MV-4-11 (cell line): ENCODE measurements around the gene SYNDIG1L.
"Not testable (repeated sequence)": the region's sequence is repeated elsewhere in the genome, so short reads cannot be mapped to it uniquely, and the experiment has no call there.

ENCODE experiments used
- DNase-seq: peaks from one replicate; lab custom pipeline; 2025; lab: John Stamatoyannopoulos, UW

SYNDIG1L gene

DNA sequence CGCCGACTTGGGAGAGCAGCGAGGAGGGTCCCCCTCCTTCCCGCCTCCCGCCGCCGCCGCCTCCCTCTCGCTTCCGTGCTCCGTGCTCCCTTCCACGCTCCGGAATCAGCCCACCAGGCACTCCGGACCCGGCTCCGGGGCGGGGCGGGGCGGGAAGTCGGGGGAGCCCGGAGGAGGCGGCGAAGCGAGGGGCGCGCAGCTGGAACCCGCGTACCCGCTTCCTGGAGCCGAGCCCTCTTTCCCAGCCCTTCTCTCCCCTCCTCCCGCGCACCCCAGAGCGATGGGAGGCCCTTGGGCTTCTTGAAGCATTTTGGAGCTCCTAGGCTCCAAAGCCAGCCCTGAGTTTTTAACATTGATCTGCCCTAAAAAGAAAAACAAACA, at the start of gene SYNDIG1L:
SYNDIG1L (minus strand) TSS at position 9 of the 381 bp plus-strand sequence. CDS start 16,466 bp downstream, outside the sequence.
- DNase-seq, result no peak

DNA sequence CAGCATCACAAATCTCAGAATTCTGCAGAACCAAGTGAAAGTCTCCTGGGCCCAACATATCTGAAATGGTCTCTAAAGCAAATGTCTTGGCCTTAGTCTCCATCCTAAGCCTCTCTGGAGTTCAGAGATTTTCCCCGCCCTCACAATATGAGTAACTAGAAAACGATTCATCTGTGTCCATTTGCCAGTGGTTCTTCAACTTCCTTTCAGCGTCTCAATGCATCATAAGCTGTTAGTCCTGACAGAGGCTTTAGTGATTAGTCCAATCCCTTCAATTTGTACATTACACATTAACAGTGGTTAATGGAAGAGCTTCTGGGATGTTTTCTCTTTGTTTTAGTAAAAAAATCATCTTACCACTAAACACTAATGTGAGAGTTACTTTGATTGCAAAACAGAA, 49.7 kb upstream of the SYNDIG1L start:
- no peak for DNase-seq

DNA sequence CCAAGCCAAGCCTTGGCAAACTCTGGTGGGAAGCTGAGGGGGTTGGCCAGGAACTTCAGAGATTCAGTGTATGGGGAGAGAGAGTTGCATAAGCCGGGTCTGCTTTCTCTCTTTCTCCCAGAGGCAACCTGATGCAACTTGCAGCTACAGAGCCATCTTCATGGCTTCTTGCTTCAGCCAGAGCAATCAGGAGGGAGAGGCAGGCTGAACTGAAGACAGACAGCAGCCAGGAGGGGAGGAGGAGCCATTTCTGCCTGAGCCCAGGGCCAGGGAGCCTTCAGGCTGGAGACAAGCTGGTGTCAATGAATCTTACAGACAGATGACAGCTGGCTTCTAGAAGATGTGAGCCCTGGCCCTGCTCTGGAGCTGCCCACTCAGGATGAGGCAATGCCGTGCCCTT, 48.4 kb upstream of the SYNDIG1L start:
- DNase-seq, result peak; percentile 2

DNA sequence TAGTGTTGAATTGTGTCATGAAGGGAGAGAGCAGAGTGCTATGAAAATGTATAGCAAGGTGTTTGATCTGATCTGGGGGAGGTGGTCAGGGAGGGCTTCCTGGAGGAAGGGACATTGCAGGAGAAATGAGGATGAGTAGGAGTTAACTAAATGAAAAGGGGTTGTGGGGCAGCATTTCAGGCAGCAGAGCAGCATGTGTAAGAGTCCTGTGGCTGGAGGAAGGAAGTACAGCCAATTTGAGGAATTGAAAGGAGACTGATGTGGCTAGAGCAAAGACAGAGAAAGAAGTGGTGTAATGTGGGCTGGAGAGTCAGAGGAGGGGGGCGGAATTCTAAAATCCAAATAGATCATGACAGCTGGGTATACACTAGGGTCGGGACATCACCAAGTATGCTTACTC, 46.6 kb upstream of the SYNDIG1L start:
- DNase-seq, result peak; percentile 65

DNA sequence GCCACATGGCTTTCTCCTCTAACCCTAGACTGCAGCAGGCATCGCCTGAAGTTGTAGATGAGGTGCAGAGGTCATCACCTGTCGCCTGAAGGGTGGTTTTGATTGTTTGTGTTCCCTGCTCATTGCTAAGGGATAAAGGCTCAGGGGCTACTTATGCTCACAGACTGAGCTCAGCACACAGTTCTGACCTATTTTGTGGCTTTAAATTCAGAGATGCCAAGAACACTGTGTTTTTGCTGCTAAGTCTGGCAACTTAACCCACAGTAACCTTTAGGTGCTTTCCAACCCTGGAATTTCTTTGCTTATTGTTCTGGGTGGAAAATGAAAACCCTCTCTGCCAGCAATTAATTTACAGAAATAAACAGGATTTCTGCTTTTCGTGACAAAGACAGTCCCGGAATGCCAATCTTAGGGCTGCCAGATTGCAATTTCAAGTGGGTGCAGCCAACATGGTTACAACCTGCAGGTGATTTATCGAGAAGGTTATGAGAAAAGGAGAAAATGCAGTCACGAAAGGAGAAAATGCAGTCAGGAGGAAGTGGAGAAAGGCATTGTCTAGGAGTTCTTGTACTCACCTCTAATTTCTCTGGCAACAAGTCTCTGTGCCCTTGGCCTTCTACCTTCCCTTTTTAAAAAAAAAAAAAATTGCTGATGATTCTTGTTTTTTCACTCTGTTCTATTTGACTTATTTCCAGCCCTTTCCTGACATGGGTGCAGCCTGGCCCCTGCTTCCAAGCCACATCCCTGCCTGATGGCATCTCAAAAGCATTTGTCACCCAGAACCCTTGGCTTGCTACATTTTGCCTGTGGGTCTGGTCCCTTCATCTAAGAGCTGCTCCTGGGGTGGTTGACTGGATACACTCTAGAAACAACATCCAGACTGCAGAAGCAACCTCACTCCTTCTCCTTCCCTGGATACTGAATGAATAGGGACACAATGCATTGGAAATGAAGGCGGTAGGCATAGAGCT, 43.8 kb upstream of the SYNDIG1L start:
- DNase-seq, result no peak

DNA sequence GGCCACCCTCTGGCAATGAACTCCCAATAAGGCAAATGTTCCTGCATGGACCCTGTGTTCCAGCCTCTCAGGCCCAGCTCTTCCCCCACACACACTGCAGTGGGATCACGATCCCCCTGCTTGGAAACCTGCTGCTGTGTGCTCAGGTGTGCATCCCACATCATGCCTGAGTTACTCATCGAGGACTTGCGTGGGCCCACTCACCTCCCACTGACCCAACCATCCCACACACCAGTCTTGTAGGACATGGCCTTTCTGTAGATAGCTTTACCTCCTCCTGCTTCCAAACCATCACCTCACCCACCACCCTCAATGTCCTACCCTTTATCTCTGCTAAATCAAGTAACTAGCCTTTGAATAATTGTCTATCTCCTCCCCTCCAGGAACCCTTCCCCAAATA, 42.5 kb upstream of the SYNDIG1L start:
- no peak for DNase-seq

DNA sequence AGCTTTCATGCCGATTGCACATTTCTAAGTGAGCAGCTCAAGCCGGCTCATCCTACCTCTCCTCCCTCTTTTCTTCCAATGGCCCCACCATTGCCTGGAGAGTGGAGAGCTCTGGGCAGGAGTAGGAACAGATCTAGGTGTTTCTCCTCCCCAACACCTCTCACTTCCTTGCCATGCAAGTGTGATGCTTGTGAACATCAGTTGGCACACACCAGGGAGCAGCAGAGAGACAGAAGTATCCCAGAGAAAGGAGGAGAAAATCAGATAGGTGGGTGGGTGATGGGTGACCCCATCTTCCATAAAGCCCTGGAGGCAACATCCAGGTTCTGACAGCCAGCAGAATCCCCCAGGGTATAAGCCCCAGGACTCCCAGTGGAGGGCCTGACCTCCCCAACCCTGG, 39.3 kb upstream of the SYNDIG1L start:
- no peak for DNase-seq

DNA sequence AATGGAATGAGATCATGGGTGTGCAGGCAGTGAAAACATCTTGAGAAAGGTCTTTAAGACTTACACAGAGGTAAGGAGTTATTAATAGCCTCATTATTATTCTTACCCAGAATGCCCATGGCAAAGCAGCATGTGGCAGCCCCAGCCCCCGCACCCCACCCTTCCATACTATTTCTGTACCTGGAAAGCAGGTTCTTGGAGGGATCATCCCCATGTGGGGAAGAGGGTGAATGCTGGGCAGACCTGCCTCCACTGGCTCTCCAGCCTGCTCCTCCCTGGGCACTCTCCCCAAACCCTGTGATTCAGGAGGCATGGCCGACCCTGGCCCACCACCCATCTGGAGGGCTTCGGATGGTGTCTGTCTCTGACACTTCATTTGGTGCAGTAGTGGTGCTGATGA, 38.8 kb upstream of the SYNDIG1L start:
- no peak for DNase-seq

DNA sequence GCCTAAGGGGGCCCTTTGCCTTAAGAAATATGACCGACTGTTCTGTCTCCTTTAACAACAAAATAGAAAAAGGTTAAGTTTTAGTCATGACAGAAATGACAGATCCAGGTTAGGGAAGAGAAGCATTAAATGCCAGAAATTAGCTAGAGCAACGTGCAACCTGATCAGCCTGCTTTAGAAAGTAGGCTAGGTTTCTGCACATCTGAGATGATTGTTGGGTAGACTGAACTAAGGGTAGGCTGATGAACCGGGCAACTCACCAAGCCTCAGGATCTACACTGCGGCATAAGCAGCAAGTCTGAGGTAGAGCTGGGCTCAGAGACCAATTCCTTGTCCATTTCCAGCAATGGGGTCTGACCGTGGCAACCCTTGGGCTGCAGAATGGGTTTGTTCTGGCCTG, 37.7 kb upstream of the SYNDIG1L start:
- DNase-seq, result no peak

DNA sequence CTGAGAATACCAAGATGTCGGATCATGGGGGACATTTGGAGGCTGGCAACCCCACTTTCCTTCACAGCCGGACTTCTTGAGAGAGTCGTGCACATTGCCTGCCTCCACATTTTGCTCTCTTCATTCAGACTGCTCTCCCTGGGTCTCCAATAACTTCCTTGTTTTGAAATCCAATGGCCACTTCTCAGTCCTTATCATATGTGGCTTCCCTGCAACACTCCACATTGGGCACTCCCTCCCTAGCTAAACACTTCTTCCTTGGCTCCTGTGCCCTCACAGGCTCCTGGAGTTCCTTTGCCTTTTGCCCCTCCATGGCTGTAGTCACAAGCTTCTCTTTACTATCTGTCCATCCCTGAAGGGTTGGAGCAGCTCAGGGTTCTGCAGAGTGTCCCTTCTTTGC, 37.0 kb upstream of the SYNDIG1L start:
- no peak for DNase-seq

DNA sequence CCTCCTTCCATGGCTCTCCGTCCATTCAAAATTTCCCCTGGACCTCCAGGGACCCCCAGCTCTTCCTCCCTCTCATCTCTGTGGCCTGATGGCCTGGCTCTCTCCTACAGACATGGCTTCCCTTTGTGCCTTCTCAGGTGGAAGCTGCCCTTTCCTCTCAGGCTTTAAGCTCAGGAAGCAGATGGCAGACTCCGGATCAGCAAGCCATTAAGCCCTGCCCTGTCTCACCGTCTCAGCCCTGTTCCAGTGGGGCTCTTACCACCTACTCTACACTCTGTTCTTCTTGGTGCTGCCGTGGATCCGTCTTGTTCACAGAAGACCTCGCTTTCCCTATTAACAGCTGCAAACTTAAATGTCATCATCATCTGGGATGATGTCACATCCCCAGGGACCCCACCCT, 34.0 kb upstream of the SYNDIG1L start:
- DNase-seq, result no peak

DNA sequence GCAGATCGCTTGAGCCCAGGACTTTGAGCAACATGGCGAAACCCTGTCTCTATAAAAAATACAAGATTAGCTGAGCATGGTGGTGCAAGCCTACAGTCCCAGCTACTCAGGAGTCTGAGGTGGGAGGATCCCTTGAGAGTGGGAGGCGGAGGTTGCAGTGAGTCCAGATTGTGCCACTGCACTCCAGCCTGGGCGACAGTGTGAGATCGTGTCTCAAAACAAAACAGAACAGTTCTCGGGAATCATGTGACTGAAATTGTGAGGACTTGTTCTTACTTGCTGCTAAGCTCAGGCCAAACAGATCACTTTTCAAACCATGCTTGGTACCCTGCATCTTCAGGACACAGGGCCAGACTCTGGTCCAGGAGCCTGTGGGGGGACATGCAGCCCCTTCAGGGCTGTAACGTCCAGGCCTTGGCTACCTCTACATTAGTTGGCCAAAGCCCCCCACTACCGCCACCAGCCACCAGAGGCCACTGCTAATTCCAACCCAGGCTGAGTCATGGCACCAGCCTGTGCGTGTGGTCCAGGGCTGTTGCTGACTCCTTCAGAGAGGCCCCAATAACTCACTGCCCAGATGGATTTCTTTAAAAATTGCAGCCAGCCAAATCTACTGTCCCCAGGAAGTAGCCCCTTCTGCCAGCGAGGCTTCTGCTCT, 33.4 kb upstream of the SYNDIG1L start:
- DNase-seq, result peak; percentile 26

DNA sequence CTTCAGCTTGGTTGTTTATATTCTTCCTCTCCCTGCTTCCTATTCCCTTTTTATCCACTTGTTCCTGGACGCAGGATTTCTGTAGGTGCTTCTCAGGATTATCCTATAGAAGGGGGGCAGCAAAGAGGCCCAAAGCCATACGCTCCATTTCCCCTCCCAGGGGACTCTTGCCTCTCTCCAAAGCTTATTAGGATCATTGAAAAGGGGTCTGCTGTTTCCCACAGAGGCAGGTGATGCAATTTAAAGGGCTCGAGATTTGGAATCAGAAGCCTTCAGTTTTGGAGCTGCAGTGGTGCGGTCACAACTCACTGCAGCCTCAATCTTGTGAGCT, 31.5 kb upstream of the SYNDIG1L start:
- no peak for DNase-seq

DNA sequence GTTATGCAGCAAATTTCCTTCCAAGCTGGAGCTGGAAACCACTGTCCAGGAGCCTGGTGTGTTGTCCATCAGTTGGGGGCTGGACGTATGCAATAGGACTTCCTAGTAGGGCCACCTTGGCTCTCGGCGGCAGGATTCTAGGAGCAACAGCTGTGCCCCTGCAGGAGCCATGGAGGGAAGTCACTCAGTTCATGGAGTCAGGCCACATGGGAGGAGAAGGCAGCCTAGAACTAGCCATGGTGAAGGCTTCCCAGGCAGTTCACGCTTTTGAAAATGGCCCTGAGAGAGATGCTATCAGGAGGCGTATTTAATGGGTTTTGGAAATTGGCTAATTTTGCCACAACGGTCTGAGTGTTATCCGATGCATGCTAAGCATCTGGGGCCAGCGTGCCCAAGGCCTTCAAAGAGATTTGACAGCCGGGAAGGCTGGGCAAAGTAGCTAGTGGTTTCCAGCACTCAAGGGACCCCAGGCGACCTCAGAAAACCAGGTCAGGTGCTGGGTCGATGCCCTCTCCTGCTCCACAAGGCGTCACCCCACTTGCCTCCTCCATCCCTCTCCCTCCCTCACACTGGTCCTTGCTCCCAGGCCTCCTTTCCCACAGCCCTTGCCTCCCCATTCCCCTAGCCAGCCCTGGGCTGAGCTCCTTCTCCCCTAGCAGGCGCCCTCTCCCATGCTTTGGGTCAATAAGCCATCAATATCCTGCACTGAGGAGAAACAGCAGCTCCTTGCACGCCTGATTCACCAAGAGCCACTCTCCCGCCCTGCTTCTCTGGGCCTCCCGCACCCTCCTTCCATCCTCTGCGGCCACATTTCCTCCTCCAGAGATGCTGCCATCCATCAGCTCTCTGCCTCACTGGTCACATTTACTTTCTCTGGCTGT, 30.9 kb upstream of the SYNDIG1L start:
- DNase-seq, result no peak

DNA sequence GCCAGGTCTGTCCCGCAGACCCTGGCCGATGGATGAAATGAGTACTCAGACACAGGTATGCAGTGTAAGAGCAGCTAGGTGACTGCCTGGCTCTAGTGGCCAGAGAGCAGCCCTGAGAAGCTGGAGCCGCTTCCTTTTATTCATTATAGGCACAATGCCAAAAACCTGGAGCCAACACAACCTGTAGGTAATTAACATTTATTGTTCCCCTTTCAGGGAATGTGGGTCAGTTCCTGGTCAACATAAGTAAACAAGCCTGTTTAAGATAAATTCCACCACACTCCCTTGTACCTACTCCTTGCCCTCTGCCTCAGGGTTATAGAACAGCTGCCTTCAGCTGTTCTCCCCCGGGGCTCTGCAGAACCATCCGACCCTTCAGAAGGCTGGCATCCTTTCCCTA, 28.4 kb upstream of the SYNDIG1L start:
- not testable (repeated sequence) for DNase-seq

DNA sequence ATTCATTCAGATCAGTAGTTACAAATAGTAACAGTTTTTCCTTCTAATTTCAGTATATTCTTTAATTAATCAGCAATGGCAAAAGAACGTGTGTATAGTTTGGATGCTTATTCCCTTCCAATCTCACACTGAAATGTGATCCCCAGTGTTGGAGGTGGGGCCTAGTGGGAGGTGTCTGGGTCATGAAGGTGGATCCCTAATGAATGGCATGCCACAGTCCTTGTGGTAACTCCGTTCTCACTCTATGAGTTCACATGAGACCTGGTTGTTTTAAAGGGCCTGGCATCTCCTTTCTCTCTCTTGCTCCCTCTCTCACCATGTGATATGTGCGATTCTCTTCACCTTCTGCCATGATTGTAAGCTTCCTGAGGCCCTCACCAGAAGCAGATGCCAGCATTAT, 18.9 kb upstream of the SYNDIG1L start:
- no peak for DNase-seq

DNA sequence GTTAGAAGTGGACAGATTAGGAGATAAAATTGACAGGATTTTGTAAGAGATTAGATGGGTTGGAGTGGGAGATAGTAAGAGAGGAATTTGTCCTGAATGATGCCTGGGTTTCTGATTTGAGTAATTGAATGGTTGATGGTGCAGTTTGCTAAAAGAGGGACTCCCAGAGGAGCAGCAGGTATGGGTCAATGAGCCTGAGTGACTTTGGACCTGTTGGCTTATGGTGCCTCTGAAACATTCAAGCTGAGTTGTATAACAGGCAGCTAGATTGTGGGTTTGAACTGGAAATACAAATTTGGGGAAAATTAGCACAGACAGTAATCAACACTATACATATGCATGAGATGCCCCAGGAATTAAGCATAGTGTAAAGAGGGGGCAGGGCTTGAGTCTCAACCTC, 16.7 kb upstream of the SYNDIG1L start:
- no peak for DNase-seq

DNA sequence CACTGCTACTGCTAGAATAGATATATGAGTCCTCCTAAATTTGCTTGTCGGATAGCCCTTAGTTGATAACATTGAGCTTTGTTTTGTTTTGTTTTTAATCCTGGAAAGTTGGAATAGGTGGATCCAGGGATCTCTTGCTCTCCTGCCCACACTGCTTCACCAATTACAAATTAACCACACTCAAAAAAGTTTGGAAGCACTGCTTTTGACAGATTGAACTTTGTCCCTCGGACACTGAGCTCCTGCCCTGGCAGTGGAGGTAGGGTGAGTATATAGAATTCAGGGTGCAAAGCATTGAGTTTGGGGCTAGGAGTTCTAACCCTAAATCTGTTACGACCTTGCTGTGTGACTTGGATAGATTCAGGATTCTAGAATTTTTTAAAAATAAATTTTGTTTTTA, 15.1 kb upstream of the SYNDIG1L start:
- DNase-seq, result no peak

DNA sequence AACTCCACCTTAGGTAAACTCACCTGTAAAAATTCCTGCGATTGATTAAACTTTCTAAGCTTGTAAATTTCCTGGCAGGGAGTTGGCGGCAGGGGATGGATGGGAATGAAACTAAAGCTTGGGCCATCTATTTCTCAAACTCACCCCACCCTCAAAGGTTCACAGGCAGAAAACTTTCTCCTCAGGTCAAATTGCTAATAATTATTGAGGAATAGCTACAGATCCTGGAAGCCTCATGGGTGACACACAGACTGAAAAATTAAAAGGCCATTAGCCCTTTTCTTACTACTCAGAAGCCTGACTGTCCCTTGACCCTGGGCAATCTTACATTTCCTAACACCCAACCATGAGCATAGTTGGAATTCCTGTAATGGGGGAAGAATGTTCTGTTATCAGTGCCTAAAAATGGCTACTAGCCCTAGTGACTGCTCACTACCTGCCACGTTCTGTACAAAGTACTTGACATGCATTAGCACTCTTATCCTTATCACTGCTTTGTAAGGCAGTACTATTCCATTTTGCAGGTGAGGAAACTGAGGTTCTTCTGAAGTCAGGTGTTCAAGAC, 12.4 kb upstream of the SYNDIG1L start:
- no peak for DNase-seq

DNA sequence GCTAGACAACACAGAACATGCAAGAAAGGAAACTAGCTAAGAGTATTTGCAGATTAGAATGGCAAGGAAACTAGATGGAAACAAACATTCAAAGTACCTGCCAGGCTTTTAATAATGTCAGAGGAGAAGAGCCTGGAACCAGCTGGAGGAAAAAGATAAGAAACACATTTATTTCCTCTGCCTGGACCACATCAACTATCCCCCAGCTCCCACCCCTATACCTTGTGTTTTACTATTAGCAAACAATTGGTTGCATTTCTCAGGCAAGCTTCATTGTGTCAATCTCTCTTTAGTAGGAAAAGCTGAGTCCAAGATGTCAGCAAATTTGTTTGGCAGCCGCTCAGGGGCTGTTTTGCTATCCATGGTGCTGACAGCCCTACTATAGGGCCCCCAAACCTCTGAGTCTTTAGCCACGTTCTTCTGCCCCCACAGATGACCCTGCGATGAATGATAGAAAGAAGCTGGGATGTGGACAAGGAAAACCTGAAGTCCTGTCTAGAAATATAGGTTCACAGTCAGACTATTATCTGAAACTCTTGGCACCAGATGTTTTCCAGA, 11.6 kb upstream of the SYNDIG1L start:
- DNase-seq, result no peak

DNA sequence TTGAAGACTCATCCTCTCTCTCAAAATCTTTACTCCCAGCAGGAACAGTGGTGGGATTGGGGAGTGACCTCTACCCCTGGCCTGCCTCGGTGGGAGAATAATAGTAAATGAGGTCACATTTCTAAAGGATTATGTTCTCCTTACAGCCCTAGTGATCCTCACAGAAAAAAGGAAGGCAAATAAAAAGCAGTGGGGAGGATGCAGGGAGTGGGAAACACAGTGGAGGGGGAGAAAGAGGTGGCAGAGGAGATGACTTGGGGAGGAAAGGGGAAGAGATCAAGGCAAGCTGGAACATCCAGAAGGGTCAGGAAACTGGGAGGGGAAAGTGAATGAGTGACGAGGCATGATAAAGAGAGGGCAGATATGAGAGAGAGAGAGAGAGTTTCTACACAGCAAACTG, 8.3 kb upstream of the SYNDIG1L start:
- no peak for DNase-seq

DNA sequence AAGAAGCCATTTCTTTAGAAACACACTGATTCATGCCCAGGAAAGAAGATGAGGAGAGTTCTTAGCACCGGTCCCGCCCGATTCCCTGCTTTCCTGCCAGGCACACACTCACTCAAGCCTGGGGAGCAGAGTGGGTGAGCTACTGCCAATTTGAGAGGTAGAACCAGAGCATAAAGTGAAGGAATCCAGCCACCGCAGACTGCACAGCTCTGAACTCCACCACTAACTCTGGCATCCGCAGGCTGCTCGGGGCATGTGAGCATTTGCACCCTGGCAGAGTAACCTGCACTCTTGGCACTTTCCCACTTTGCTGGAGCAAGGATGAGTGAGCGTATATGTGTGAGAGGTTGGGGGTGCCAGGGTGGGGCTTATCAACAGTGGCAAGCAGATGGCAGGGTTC, 4.0 kb upstream of the SYNDIG1L start:
- no peak for DNase-seq
